ENCODE measurements around the gene DCAF5.
"Not testable (repeated sequence)": the region's sequence is repeated elsewhere in the genome, so short reads cannot be mapped to it uniquely, and the experiment has no call there.

The DCAF5 gene

GRCh38 chr14:69152902-69153151 lies at the start of gene DCAF5:
TSS of gene DCAF5 (minus strand) at chr14:69153119. CDS start at chr14:69152978, 141 bp downstream.
- DNase-seq (ENCODE audit: low read depth in 2 of 2): peak; percentile 88 to 89

GRCh38 chr14:69199786-69200185 lies 46.9 kb upstream of the DCAF5 start:
- no peak for DNase-seq (ENCODE audit: low read depth in 2 of 2)

GRCh38 chr14:69193721-69194120 lies 40.8 kb upstream of the DCAF5 start:
- no peak for DNase-seq (ENCODE audit: low read depth in 2 of 2)

- DNase-seq (ENCODE audit: low read depth in 2 of 2): peak; percentile 68 to 75
These were observed 38.6 kb upstream of the DCAF5 start, which contains the start of gene EXD2 for GRCh38 chr14:69191340-69192111. TSS of gene EXD2 (plus strand) at chr14:69191498. CDS start at chr14:69209471, 17,973 bp downstream.

- no peak for DNase-seq (ENCODE audit: low read depth in 2 of 2)
These were observed 37.3 kb upstream of the DCAF5 start for GRCh38 chr14:69190191-69190590.

GRCh38 chr14:69183735-69184134 lies 30.8 kb upstream of the DCAF5 start:
- DNase-seq (ENCODE audit: low read depth in 2 of 2): no peak

GRCh38 chr14:69182580-69182979 lies 29.7 kb upstream of the DCAF5 start:
- DNase-seq (ENCODE audit: low read depth in 2 of 2): not testable (repeated sequence)

DNA sequence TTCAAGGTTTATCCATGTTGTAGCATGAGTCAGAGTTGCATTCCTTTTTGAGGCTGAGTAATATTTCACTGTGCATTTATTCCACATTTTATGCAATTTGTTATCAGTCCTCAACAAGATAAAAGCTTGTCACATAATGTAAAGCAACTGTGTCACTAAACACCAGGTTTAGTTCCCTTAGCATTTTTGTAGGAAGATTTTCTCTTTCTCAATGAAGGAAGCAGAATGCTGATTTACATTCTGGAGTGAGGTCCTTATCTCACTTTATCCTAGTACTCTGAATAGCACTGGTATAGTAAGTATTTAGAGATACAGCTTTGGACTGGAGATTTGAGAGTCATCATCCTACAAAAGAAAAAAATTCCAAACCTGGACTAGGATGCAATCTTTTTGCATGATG lies 28.6 kb upstream of the DCAF5 start:
- no peak for DNase-seq (ENCODE audit: low read depth in 2 of 2)

DNA sequence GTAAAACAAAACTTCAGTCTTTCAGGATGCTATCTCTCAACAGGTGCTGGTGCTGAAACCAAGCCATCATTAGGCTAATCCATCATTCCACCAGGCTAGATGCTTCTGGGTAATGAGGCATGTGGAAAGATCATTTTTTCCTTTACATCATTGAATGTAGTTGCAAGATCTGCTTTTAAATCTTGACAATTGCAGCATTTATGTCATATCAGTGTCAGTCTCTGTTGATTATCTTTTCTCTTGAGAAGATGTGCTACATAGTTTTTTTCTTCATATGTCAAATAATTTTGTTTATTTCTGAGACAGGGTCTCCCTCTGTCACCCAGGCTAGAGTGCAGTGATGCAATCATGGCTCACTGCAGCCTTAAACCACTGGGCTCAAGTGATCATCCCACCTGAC lies 22.2 kb upstream of the DCAF5 start:
- no peak for DNase-seq (ENCODE audit: low read depth in 2 of 2)

- DNase-seq (ENCODE audit: low read depth in 2 of 2): no peak
These were observed 18.6 kb upstream of the DCAF5 start for GRCh38 chr14:69171569-69171968.

GRCh38 chr14:69170839-69171238 lies 17.9 kb upstream of the DCAF5 start:
- no peak for DNase-seq (ENCODE audit: low read depth in 2 of 2)

GRCh38 chr14:69165787-69166186 lies 12.9 kb upstream of the DCAF5 start:
- not testable (repeated sequence) for DNase-seq (ENCODE audit: low read depth in 2 of 2)

- DNase-seq (ENCODE audit: low read depth in 2 of 2): no peak
These were observed 8.7 kb upstream of the DCAF5 start for GRCh38 chr14:69161590-69161989.

- DNase-seq (ENCODE audit: low read depth in 2 of 2): no peak
These were observed 3.3 kb upstream of the DCAF5 start for GRCh38 chr14:69156224-69156623.

GRCh38 chr14:69154779-69155178 lies 1.9 kb upstream of the DCAF5 start:
- DNase-seq (ENCODE audit: low read depth in 2 of 2): no peak

DNA sequence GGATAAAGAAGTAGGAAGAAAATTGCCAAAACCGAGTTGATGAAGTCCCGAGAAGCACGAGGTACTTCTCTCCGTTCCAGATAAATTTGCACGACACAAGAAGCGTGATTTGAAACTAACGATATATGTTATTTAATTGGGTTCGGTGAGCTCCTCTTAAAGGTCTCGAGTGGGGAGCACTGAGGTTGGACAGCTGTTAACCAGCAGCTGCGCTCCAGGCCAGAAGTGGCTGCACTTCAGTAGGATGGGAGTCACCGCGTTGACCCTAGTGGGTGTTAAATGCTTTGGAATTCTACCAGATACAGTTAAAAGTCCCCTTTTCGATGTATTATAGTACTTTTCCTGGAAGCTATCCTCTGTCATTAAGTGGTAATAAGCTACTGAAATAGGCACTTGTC lies 953 bp upstream of the DCAF5 start:
- no peak for DNase-seq (ENCODE audit: low read depth in 2 of 2)

DNA sequence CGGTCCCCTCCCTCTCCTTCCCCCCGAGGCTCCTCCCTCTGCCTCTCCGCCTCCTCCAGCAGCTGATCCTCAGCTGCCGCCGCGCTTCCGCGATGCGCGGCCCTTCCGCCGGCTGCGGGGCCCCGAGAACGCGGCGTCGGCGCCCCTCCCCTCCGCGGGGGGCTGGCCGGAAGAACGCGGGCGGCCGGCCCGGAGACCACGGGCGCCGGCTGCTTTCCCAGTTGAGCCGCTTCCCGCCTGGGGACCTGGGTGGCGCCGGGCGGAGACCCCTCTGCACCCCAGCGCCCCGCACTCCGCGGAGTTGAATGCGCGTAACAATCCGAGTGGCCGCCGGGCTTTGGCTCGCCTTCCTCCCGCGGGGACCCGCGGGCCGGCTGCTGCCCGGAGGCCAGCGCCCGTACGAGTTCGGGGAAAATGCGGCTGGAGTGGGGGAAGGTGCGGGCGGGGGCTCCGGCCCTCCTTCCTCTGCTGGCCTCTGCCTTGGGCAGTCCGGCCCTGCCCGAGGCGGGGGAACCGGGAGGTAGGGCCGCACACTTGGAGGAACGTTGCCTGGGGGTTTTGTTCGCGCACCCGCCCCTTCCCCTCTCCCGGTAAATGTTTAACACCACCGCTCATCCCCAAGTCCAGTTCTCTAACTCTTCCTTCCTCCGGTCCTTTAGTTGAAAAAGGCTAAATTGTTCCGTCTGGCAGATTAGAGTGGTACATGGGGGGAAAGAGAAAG lies 393 bp upstream of the DCAF5 start:
- no peak for DNase-seq (ENCODE audit: low read depth in 2 of 2)

DNA sequence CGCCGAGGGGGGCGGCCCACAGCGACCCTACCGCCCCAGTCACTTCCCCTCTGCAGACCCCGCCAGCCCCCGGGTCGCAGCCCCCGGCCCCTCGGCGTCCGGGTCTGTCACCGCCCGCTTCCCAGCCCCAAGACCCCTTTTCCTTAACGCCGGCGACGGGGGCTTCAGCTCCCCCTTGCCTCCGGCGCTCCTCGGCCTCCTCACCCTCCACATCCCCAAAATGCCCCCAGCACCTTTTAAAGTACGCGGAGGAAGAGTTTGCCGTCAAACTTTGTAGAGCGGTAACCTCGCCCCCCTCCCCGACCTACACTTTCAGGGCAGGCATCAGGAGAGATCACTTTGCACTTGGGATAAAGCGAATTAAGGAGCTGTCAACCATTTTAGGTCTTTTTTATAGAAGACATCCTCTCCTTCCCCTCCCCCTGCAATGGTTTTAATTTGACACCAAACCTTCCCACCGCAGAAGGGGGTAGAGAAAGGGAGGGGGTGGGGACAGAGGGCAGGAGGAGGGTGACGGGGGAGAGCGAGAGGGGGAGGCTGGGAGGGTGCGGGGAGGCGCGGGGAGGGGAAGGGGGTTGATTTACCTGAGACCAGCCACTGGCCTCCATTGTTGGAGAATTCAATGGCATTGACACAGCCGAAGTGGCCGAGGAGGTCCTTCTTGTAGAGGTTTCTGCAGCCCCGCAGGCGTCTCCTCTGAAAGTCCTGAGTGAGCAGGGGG lies 578 bp downstream of the DCAF5 start:
- DNase-seq (ENCODE audit: low read depth in 2 of 2): no peak

GRCh38 chr14:69151458-69152180 lies 1.3 kb downstream of the DCAF5 start:
- peak; percentile 64 to 74 for DNase-seq (ENCODE audit: low read depth in 2 of 2)

GRCh38 chr14:69149461-69150244 lies 3.3 kb downstream of the DCAF5 start:
- DNase-seq (ENCODE audit: low read depth in 2 of 2): no peak

DNA sequence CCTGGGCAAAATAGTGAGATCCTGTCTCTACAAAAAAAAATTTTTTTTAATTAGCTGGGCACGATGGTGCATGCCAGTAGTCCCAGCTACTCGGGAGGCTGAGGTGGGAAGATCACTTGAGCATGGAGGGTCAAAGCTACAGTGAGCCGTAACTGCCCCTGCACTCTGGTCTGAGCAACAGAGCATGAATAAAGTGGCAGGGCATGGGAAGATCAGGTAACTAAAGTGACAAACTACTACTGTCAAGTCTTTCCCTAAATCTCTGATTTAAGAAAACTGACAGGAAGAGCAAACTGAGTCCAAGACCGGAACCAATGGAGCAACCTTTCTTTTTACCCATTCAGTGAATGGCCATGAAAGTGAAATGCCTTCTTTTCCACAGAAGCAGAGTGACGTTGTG lies 10.8 kb downstream of the DCAF5 start:
- no peak for DNase-seq (ENCODE audit: low read depth in 2 of 2)
